Bronchial epithelial cell (primary cell): ENCODE results near the gene HIRA. TPM values are rescaled to one million over a fixed set of nuclear protein-coding genes. Genes with fewer than 3 reads are reported as not detected.
"Not testable (repeated sequence)": the region's sequence is repeated elsewhere in the genome, so short reads cannot be mapped to it uniquely, and the experiment has no call there.

ENCODE experiments used
- DNase-seq: peaks from one replicate; pipeline ENCODE4 v3.0.0-alpha.2; 2010; ENCODE audit warnings: low read depth
- FAIRE-seq: peaks from 2 replicates; lab custom pipeline; 2011; peaks lifted over from hg19 to GRCh38; lab: Jason Lieb, UNC
- H3K27me3 ChIP-seq: 2 replicates; pipeline ENCODE4 v1.5.1; 2011; ENCODE audit warnings: low read length; ENCODE audit not compliant: control insufficient read depth, insufficient read depth
- H3K36me3 ChIP-seq: 2 replicates; pipeline ENCODE4 v1.5.1; 2011; ENCODE audit warnings: low read length; ENCODE audit not compliant: control insufficient read depth, insufficient read depth
- H3K4me3 ChIP-seq: 2 replicates; pipeline ENCODE4 v1.5.1; 2011; ENCODE audit warnings: mild to moderate bottlenecking, low read depth, low read length, control low read depth
- CTCF ChIP-seq: IDR thresholded peaks from 2 replicates; pipeline ENCODE4 v1.5.1; 2011; ENCODE audit warnings: mild to moderate bottlenecking, moderate library complexity, low read length, control low read depth, inconsistent platforms; ENCODE audit not compliant: insufficient read depth, severe bottlenecking
- total RNA-seq: library from RNA; depleted of rRNA; stranded (reverse); fragments of >200 nt; gene quantifications from 2 replicates; pipeline ENCODE4 v1.2.1, GENCODE V29; 2014

HIRA gene
- total RNA-seq, 1 donor from 2014 or later, result 22.4 TPM

- no peak for TF ChIP-seq CTCF
- DNase-seq (no peak), FAIRE-seq (peak; percentile 47)
- Histone ChIP-seq H3K27me3 (no peaks in the 10 kb centered on the region), H3K4me3 (no peak overlapping the region), H3K36me3 (peaks cover 5% of the 10 kb centered on the region)
Measured at GRCh38 chr22:19336133-19337075, 95.1 kb downstream of the HIRA start.

- peak; percentile 72 for FAIRE-seq
- Histone ChIP-seq H3K27me3 (no peaks in the 10 kb centered on the region), H3K36me3 (peaks cover 11% of the 10 kb centered on the region), H3K4me3 (no peak overlapping the region)
- no peak for TF ChIP-seq CTCF
- DNase-seq, result no peak
Measured at GRCh38 chr22:19331975-19332374, 99.6 kb downstream of the HIRA start.

- H3K27me3 ChIP-seq, result no peaks in the 10 kb centered on the region
- H3K36me3 ChIP-seq, result peaks cover 11% of the 10 kb centered on the region
- no peak for TF ChIP-seq CTCF
- DNase-seq (no peak), FAIRE-seq (peak; percentile 50)
- no peak overlapping the region for H3K4me3 ChIP-seq
Measured at GRCh38 chr22:19331474-19331873, 100.1 kb downstream of the HIRA start.

GRCh38 chr22:19330865-19331418 lies 100.6 kb downstream of the HIRA start:
- Histone ChIP-seq H3K4me3 (no peak overlapping the region), H3K27me3 (no peaks in the 10 kb centered on the region), H3K36me3 (peaks cover 11% of the 10 kb centered on the region)
- FAIRE-seq (no peak), DNase-seq (no peak)
- TF ChIP-seq CTCF, result no peak

- not testable (repeated sequence) for H3K4me3 ChIP-seq, DNase-seq, H3K27me3 ChIP-seq, FAIRE-seq
- H3K36me3 ChIP-seq, result peaks cover 11% of the 10 kb centered on the region
Measured at GRCh38 chr22:19330205-19330604, 101.3 kb downstream of the HIRA start.

GRCh38 chr22:19329454-19329853 lies 102.1 kb downstream of the HIRA start:
- Histone ChIP-seq H3K36me3 (peaks cover 11% of the 10 kb centered on the region), H3K4me3 (no peak overlapping the region), H3K27me3 (no peaks in the 10 kb centered on the region)
- no peak for DNase-seq
- FAIRE-seq, result no peak
- TF ChIP-seq CTCF, result no peak
